Parathyroid adenoma (tissue), 2 donors: Measurements from ENCODE around the gene PLXDC1.

ENCODE experiments used
- H2AFZ ChIP-seq: fragments of 300-600 bp; sonication (generic); one replicate; pipeline ENCODE4 v1.7.0; 2017; ENCODE audit warnings: antibody characterized with exemption, mild to moderate bottlenecking
- H3K27ac ChIP-seq: fragments of 300-600 bp; sonication (generic); one replicate; pipeline ENCODE4 v1.7.0; 2017
- H3K27me3 ChIP-seq: fragments of 300-600 bp; sonication (generic); one replicate; pipeline ENCODE4 v1.7.0; 2017; ENCODE audit warnings: low read length; ENCODE audit not compliant: control insufficient read depth, insufficient read depth
- H3K36me3 ChIP-seq: fragments of 300-600 bp; sonication (generic); one replicate; pipeline ENCODE4 v1.7.0; 2017; ENCODE audit warnings: low read length; ENCODE audit not compliant: control insufficient read depth, insufficient read depth
- H3K4me1 ChIP-seq: fragments of 300-600 bp; sonication (generic); one replicate; pipeline ENCODE4 v1.7.0; 2017; ENCODE audit warnings: control low read depth
- H3K4me2 ChIP-seq: fragments of 300-600 bp; sonication (generic); one replicate; pipeline ENCODE4 v1.7.0; 2017; ENCODE audit warnings: low read length
- H3K4me3 ChIP-seq: fragments of 300-600 bp; sonication (generic); one replicate; pipeline ENCODE4 v1.7.0; 2017; ENCODE audit warnings: low read depth, low read length
- H3K79me2 ChIP-seq: fragments of 300-600 bp; sonication (generic); one replicate; pipeline ENCODE4 v1.7.0; 2017; ENCODE audit warnings: control low read depth
- H3K9ac ChIP-seq: fragments of 300-600 bp; sonication (generic); one replicate; pipeline ENCODE4 v1.7.0; 2017; ENCODE audit warnings: mild to moderate bottlenecking
- H3K9me3 ChIP-seq: fragments of 300-600 bp; sonication (generic); one replicate; pipeline ENCODE4 v1.7.0; 2017; ENCODE audit warnings: low read length; ENCODE audit not compliant: control insufficient read depth
- TF ChIP-seq, protein P1 (sequence below): fragments of 300-600 bp; sonication (generic); IDR thresholded peaks from one replicate; pipeline ENCODE4 v1.7.0; 2017; ENCODE audit warnings: antibody characterized with exemption, mild to moderate bottlenecking
- donor health status: primary hyperparathyroidism.

PLXDC1 gene

DNA sequence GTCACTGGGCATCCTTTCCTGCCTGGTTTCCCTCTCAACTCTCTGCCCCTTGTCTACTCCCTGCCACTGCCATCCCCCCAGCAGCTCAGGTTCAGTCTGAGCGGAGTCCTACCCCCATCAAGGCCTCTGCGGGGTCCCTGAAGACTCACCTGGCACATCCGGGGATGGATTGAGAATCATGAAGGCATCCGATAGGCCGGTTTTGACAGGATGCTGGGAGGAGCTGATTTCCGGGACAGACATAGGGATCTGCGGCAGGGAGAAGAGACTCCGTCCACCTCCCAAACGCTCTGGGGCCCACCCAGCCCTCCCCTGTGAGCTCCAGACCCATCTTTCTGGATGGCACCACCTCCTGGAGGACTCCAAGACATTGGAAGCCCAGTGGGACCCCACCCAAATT, 45.7 kb downstream of the PLXDC1 start:
- H3K4me2 ChIP-seq: no peak overlapping the region
- H2AFZ ChIP-seq: no peak overlapping the region
- H3K79me2 ChIP-seq: no peaks in the 10 kb centered on the region
- H3K27me3 ChIP-seq: no peaks in the 10 kb centered on the region
- H3K4me3 ChIP-seq: no peak overlapping the region
- TF ChIP-seq, protein P1, sequence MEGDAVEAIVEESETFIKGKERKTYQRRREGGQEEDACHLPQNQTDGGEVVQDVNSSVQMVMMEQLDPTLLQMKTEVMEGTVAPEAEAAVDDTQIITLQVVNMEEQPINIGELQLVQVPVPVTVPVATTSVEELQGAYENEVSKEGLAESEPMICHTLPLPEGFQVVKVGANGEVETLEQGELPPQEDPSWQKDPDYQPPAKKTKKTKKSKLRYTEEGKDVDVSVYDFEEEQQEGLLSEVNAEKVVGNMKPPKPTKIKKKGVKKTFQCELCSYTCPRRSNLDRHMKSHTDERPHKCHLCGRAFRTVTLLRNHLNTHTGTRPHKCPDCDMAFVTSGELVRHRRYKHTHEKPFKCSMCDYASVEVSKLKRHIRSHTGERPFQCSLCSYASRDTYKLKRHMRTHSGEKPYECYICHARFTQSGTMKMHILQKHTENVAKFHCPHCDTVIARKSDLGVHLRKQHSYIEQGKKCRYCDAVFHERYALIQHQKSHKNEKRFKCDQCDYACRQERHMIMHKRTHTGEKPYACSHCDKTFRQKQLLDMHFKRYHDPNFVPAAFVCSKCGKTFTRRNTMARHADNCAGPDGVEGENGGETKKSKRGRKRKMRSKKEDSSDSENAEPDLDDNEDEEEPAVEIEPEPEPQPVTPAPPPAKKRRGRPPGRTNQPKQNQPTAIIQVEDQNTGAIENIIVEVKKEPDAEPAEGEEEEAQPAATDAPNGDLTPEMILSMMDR: no peak
- no peaks in the 10 kb centered on the region for H3K36me3 ChIP-seq
- no peak overlapping the region for H3K9ac ChIP-seq
- peaks cover 7% of the 10 kb centered on the region for H3K4me1 ChIP-seq
- no peaks in the 10 kb centered on the region for H3K9me3 ChIP-seq
- no peak overlapping the region for H3K27ac ChIP-seq

DNA sequence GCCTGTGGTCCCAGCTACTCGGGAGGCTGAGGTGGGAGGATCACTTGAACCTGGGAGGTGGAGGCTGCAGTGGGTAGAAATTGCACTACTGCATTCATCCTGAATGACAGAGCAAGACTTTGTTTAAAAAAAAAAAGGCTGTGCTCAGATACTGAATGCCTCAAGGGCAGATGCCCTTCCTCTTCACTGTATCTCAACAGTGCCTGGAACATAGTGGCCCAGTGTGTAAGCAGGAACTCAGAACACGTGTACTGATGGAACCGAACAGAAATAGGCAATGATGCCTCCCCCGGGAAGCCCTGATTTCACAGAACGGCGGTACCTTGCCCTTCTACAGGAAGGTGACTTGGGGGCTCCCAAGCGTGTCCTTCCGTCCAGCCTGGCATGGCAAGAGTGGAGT, 46.8 kb downstream of the PLXDC1 start:
- H3K27me3 ChIP-seq: no peaks in the 10 kb centered on the region
- H3K4me2 ChIP-seq: no peak overlapping the region

DNA sequence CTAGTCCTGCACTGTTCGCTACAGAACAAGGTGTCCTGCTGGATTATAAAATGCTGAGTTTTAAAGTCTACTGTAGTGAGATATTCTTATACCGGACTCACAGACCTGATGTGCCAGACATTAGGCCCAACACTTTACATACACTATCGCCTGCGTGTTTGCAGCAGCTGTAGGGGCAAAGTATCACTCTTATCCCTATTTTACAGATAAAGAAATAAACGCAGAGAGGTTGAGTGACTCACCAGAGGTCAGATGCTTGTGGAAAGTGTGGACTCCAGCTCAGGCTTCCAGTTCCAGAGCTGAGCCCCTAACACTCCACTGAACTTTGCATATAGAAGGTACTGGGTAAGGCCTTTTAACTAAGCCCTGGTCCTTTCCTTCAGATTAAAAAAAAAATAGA, 47.4 kb downstream of the PLXDC1 start:
- TF ChIP-seq, protein P1: no peak
- Histone ChIP-seq H3K4me3 (no peak overlapping the region), H3K9me3 (no peaks in the 10 kb centered on the region)

More for the DNA sequence above, 46.8 kb downstream of the PLXDC1 start:
- Histone ChIP-seq H3K79me2 (no peaks in the 10 kb centered on the region), H3K36me3 (no peaks in the 10 kb centered on the region), H2AFZ (no peak overlapping the region), H3K4me1 (no peaks in the 10 kb centered on the region), H3K9me3 (no peaks in the 10 kb centered on the region), H3K9ac (no peak overlapping the region), H3K4me3 (no peak overlapping the region), H3K27ac (no peak overlapping the region)
- TF ChIP-seq, protein P1: no peak

DNA sequence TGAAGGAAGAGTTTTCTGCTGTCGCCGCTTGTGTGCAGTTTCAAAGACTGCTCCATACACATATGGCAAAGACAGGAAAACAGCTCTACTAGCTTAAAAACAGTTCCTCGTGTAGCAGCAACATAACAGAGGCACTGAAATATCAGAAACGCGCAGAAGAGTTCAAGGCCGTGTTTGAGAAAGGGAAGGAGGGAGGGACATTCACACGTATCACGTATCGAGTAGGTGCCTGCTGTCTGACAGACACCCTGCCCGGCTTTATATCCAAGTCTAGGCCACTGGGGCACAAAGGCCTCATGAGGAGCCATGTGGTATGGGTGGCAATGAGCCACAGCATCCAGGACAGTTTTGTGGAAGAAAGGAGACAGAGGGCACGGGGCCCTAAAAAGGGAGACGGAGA, 50.3 kb downstream of the PLXDC1 start:
- H3K4me1 ChIP-seq: no peaks in the 10 kb centered on the region
- H3K4me3 ChIP-seq: no peak overlapping the region
- no peak overlapping the region for H3K9ac ChIP-seq
- TF ChIP-seq, protein P1: no peak
- no peaks in the 10 kb centered on the region for H3K79me2 ChIP-seq
- H3K9me3 ChIP-seq: no peaks in the 10 kb centered on the region
- no peak overlapping the region for H3K27ac ChIP-seq
- H3K36me3 ChIP-seq: no peaks in the 10 kb centered on the region
- H3K4me2 ChIP-seq: no peak overlapping the region
- H3K27me3 ChIP-seq: no peaks in the 10 kb centered on the region
- H2AFZ ChIP-seq: no peak overlapping the region

More for the DNA sequence above, 47.4 kb downstream of the PLXDC1 start:
- Histone ChIP-seq H3K36me3 (no peaks in the 10 kb centered on the region), H3K9ac (no peak overlapping the region), H3K79me2 (no peaks in the 10 kb centered on the region), H3K27me3 (no peaks in the 10 kb centered on the region), H3K4me2 (no peak overlapping the region), H3K27ac (no peak overlapping the region), H3K4me1 (no peaks in the 10 kb centered on the region), H2AFZ (no peak overlapping the region)

DNA sequence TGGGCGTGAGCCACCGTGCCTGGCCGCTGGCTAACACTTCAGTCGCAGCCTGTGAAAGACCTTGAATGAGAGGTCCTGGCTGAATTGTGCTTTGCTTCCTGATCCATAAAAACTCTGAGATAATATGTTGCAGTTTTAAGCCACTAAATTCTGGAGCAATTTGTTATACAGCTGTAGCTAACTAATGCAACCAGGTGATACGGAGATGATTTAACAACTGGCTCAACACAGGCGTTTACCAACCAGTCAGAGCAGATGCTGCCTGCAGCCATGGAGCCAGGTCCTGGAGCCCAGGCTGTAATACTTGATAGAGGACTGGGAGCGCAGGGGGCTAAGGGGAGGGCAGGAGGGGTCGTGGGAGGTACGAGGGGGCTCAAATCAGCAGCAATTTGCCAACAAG, 50.9 kb downstream of the PLXDC1 start:
- H3K4me3 ChIP-seq: no peak overlapping the region
- H3K27ac ChIP-seq: no peak overlapping the region
- H2AFZ ChIP-seq: no peak overlapping the region
- H3K27me3 ChIP-seq: no peaks in the 10 kb centered on the region
- TF ChIP-seq, protein P1: no peak
- H3K4me2 ChIP-seq: no peak overlapping the region
- H3K36me3 ChIP-seq: no peaks in the 10 kb centered on the region
- H3K4me1 ChIP-seq: no peaks in the 10 kb centered on the region
- no peaks in the 10 kb centered on the region for H3K79me2 ChIP-seq
- H3K9me3 ChIP-seq: no peaks in the 10 kb centered on the region
- H3K9ac ChIP-seq: no peak overlapping the region
